ENCODE data around the gene TCF7L2.
A peak's percentile ranks its signal among the peaks of the same experiment; 100 is the strongest.

Gene TCF7L2

GRCh38 chr10:113035732-113036312, 85.8 kb downstream of the TCF7L2 start:
- DNase-seq (ENCODE audit: low read depth), result no peak
- no peak overlapping the region for H3K4me3 ChIP-seq (ENCODE audit: low read depth, low read length)

- no peak overlapping the region for H3K4me3 ChIP-seq (ENCODE audit: low read depth, low read length)
- DNase-seq (ENCODE audit: low read depth), result no peak
These were observed 86.6 kb downstream of the TCF7L2 start for GRCh38 chr10:113036619-113037018.

GRCh38 chr10:113037218-113037617, 87.2 kb downstream of the TCF7L2 start:
- H3K4me3 ChIP-seq (ENCODE audit: low read depth, low read length), result no peak overlapping the region
- no peak for DNase-seq (ENCODE audit: low read depth)

GRCh38 chr10:113038183-113038582, 88.1 kb downstream of the TCF7L2 start:
- no peak for DNase-seq (ENCODE audit: low read depth)
- H3K4me3 ChIP-seq (ENCODE audit: low read depth, low read length), result no peak overlapping the region

GRCh38 chr10:113038985-113039384, 88.9 kb downstream of the TCF7L2 start:
- no peak for DNase-seq (ENCODE audit: low read depth)

GRCh38 chr10:113041324-113041723, 91.3 kb downstream of the TCF7L2 start:
- H3K4me3 ChIP-seq (ENCODE audit: low read depth, low read length), result no peak overlapping the region
- DNase-seq (ENCODE audit: low read depth), result no peak

More at GRCh38 chr10:113038985-113039384, 88.9 kb downstream of the TCF7L2 start:
- no peak overlapping the region for H3K4me3 ChIP-seq (ENCODE audit: low read depth, low read length)

- no peak for DNase-seq (ENCODE audit: low read depth)
- H3K4me3 ChIP-seq (ENCODE audit: low read depth, low read length), result no peak overlapping the region
These were observed 92.0 kb downstream of the TCF7L2 start for GRCh38 chr10:113041841-113042750.

GRCh38 chr10:113042868-113043267, 92.8 kb downstream of the TCF7L2 start:
- DNase-seq (ENCODE audit: low read depth), result no peak
- H3K4me3 ChIP-seq (ENCODE audit: low read depth, low read length), result no peak overlapping the region

GRCh38 chr10:113044016-113044755, 94.1 kb downstream of the TCF7L2 start:
- no peak for DNase-seq (ENCODE audit: low read depth)
- no peak overlapping the region for H3K4me3 ChIP-seq (ENCODE audit: low read depth, low read length)

- DNase-seq (ENCODE audit: low read depth), result peak; percentile 71
These were observed 95.4 kb downstream of the TCF7L2 start for GRCh38 chr10:113045147-113046055.

GRCh38 chr10:113047151-113047550, 97.1 kb downstream of the TCF7L2 start:
- H3K4me3 ChIP-seq (ENCODE audit: low read depth, low read length), result no peak overlapping the region
- no peak for DNase-seq (ENCODE audit: low read depth)

More at GRCh38 chr10:113045147-113046055, 95.4 kb downstream of the TCF7L2 start:
- no peak overlapping the region for H3K4me3 ChIP-seq (ENCODE audit: low read depth, low read length)

GRCh38 chr10:113047605-113047962, 97.5 kb downstream of the TCF7L2 start:
- no peak overlapping the region for H3K4me3 ChIP-seq (ENCODE audit: low read depth, low read length)
- DNase-seq (ENCODE audit: low read depth), result no peak

GRCh38 chr10:113047963-113048781, 98.1 kb downstream of the TCF7L2 start:
- DNase-seq (ENCODE audit: low read depth), result no peak
- no peak overlapping the region for H3K4me3 ChIP-seq (ENCODE audit: low read depth, low read length)

- DNase-seq (ENCODE audit: low read depth), result no peak
These were observed 99.8 kb downstream of the TCF7L2 start for GRCh38 chr10:113049881-113050280.

GRCh38 chr10:113052076-113052830, 102.2 kb downstream of the TCF7L2 start:
- H3K4me3 ChIP-seq (ENCODE audit: low read depth, low read length), result no peak overlapping the region
- no peak for DNase-seq (ENCODE audit: low read depth)

More at GRCh38 chr10:113049881-113050280, 99.8 kb downstream of the TCF7L2 start:
- no peak overlapping the region for H3K4me3 ChIP-seq (ENCODE audit: low read depth, low read length)

- no peak for DNase-seq (ENCODE audit: low read depth)
- H3K4me3 ChIP-seq (ENCODE audit: low read depth, low read length), result no peak overlapping the region
These were observed 103.0 kb downstream of the TCF7L2 start for GRCh38 chr10:113053091-113053490.

- DNase-seq (ENCODE audit: low read depth), result no peak
- no peak overlapping the region for H3K4me3 ChIP-seq (ENCODE audit: low read depth, low read length)
These were observed 103.8 kb downstream of the TCF7L2 start for GRCh38 chr10:113053881-113054280.

- no peak for DNase-seq (ENCODE audit: low read depth)
- no peak overlapping the region for H3K4me3 ChIP-seq (ENCODE audit: low read depth, low read length)
These were observed 105.4 kb downstream of the TCF7L2 start for GRCh38 chr10:113055458-113055857.

Data from skeletal muscle cell (primary cell).